ENCODE measurements around the gene PRG3. TPM values are rescaled to one million over a fixed set of nuclear protein-coding genes. Genes with fewer than 3 reads are reported as not detected.

PRG3 gene
- total RNA-seq, 1 experiment from 2014 or later: not detected

DNA sequence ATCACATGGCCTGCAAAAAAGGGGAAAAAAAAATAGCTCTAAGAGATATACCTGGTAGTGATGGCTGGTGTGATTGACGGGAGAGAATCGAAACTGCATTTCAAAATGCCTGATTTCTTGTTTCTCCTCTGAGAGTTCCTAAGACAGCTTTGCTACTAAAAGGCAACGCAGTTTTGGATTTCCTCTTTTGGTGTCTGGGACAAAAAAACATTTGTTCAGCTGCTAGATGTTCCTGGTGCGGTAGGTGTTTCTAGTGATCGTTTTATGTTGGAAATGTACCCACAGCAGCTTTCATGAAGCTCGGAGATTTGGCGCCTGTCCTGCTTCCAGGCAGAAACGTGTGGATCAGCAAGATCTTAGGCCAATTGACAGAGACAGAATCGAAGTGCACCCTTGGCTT, 24.7 kb downstream of the PRG3 start:
- no peak overlapping the region for H3K4me2 ChIP-seq
- CTCF ChIA-PET: interaction anchor here (0.7 kb wide), 1 partner anchor 103 kb away, joined by 12 read pairs; no protein-coding TSS in a partner anchor
- BruUV-seq (replicated peaks): no TSS peak

DNA sequence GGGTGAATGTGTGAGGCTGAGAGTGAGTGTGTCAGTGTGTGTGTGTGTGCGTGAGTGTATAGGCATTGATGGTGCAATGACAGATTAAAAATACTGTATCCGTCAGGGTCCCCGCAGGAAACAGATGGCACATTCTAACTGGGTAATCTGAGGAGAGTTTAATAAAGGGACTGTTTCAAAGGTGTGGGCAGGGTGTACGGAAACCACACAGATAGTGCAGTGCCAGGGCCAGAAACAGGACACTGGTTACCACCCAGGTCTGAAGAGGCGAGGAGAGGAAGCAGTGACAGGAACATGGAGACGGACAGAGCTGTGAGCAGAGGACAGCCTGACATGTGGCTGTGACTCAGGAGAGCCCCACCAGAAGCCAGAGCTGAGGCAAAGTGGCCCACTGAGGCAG, 26.3 kb downstream of the PRG3 start:
- intact Hi-C loops (cut with micrococcal nuclease; ENCODE audit: unreplicated experiment): no loop called here
- Histone ChIP-seq H3K4me3 (no peak overlapping the region), H4K20me1 (ENCODE audit: insufficient read depth) (no peaks in the 10 kb centered on the region), H3K4me1 (replicated peaks; ENCODE audit: insufficient read depth) (0 out of 2 replicates have a peak, but pooled peaks cover 6% of the 10 kb centered on the region), H3K27ac (no peak overlapping the region), H2AFZ (no peak overlapping the region), H3K9me3 (ENCODE audit: insufficient read depth, low read depth) (peaks cover 10% of the 10 kb centered on the region), H3K79me2 (ENCODE audit: low read depth) (no peaks in the 10 kb centered on the region), H3K9me2 (ENCODE audit: insufficient read depth) (no peaks in the 10 kb centered on the region), H3K36me3 (ENCODE audit: low read depth) (0 out of 2 replicates have a peak, but pooled peaks cover 4% of the 10 kb centered on the region), H3F3A (ENCODE audit: insufficient read depth, low read depth) (0 out of 2 replicates have a peak, but pooled peaks cover 2% of the 10 kb centered on the region), H3K27me3 (ENCODE audit: insufficient read depth, low read depth) (peaks cover 22% of the 10 kb centered on the region), H3K4me2 (no peak overlapping the region)
- ChIA-PET CTCF (no interaction called here), POLR2A (ENCODE audit: unreplicated experiment) (no interaction called here)
- DNase-seq: no peak
- TF ChIP-seq EZH2 (IDR thresholded peaks at IDR 0.05; ENCODE audit: low read depth): no peak
- TF ChIP-seq CTCF (conservative IDR thresholded peaks at IDR 0.05): no peak
- BruUV-seq (replicated peaks): no TSS peak

More for the DNA sequence above, 24.7 kb downstream of the PRG3 start:
- DNase-seq: no peak
- Histone ChIP-seq H3K79me2 (ENCODE audit: low read depth) (no peaks in the 10 kb centered on the region), H3K27me3 (ENCODE audit: insufficient read depth, low read depth) (peaks cover 20% of the 10 kb centered on the region), H3K9me2 (ENCODE audit: insufficient read depth) (no peaks in the 10 kb centered on the region), H3K4me1 (replicated peaks; ENCODE audit: insufficient read depth) (peaks cover 13% of the 10 kb centered on the region; the same call in 1 of the 2 replicates), H3K36me3 (ENCODE audit: low read depth) (0 out of 2 replicates have a peak, but pooled peaks cover 2% of the 10 kb centered on the region), H2AFZ (no peak overlapping the region), H3F3A (ENCODE audit: insufficient read depth, low read depth) (peaks cover 11% of the 10 kb centered on the region; the same call in 1 of the 2 replicates), H3K4me3 (no peak overlapping the region), H4K20me1 (ENCODE audit: insufficient read depth) (no peaks in the 10 kb centered on the region), H3K27ac (no peak overlapping the region), H3K9me3 (ENCODE audit: insufficient read depth, low read depth) (peaks cover 6% of the 10 kb centered on the region)
- POLR2A ChIA-PET (ENCODE audit: unreplicated experiment): no interaction called here
- intact Hi-C loops (cut with micrococcal nuclease; ENCODE audit: unreplicated experiment): no loop called here
- no peak for TF ChIP-seq CTCF (conservative IDR thresholded peaks at IDR 0.05)
- TF ChIP-seq EZH2 (IDR thresholded peaks at IDR 0.05; ENCODE audit: low read depth): no peak

DNA sequence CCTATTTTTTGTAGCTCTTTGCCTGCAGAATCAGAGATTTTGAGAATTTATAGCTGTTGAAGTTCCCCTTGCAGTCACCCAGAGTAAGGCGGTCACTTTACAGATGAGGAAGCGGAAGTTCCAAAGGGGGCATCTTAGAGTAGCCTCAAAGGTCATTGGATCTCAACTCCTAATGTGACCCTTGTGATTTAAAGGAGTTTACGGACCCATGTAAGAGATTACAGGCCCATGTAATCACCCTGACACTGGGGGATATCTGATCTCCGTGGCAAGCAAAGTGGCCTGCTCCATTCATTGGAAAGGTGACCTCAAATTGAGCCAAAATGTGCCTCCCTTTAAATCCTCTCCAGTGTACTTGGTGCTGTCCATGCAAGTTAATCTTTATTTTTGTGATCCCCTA, 27.1 kb downstream of the PRG3 start:
- Histone ChIP-seq H3F3A (ENCODE audit: insufficient read depth, low read depth) (no peaks in the 10 kb centered on the region), H3K79me2 (ENCODE audit: low read depth) (no peaks in the 10 kb centered on the region), H3K9me2 (ENCODE audit: insufficient read depth) (no peaks in the 10 kb centered on the region), H3K36me3 (ENCODE audit: low read depth) (0 out of 2 replicates have a peak, but pooled peaks cover 4% of the 10 kb centered on the region), H3K4me2 (no peak overlapping the region), H3K27me3 (ENCODE audit: insufficient read depth, low read depth) (peaks cover 22% of the 10 kb centered on the region), H4K20me1 (ENCODE audit: insufficient read depth) (no peaks in the 10 kb centered on the region), H3K4me3 (no peak overlapping the region), H3K27ac (no peak overlapping the region), H2AFZ (no peak overlapping the region), H3K9me3 (ENCODE audit: insufficient read depth, low read depth) (peaks cover 10% of the 10 kb centered on the region), H3K4me1 (replicated peaks; ENCODE audit: insufficient read depth) (no peaks in the 10 kb centered on the region)
- ChIA-PET POLR2A (ENCODE audit: unreplicated experiment) (no interaction called here), CTCF (interaction anchor here (0.7 kb wide), 1 partner anchor 142 kb away, joined by 13 read pairs; no protein-coding TSS in a partner anchor)
- TF ChIP-seq CTCF (conservative IDR thresholded peaks at IDR 0.05): no peak
- TF ChIP-seq EZH2 (IDR thresholded peaks at IDR 0.05; ENCODE audit: low read depth): no peak
- no peak for DNase-seq
- BruUV-seq (replicated peaks): no TSS peak
- intact Hi-C loops (cut with micrococcal nuclease; ENCODE audit: unreplicated experiment): no loop called here

All from PC-9 (cell line).